Measurements from ENCODE around the gene ZNF169.
"Not testable (repeated sequence)": the region's sequence is repeated elsewhere in the genome, so short reads cannot be mapped to it uniquely, and the experiment has no call there.

Gene ZNF169

GRCh38 chr9:94286116-94286515 lies 27.0 kb downstream of the ZNF169 start:
- no peak for DNase-seq (ENCODE audit: low read depth in 2 of 2, low spot score in 1 of 2)

GRCh38 chr9:94287877-94288513 lies 28.9 kb downstream of the ZNF169 start:
- DNase-seq (ENCODE audit: low read depth in 2 of 2, low spot score in 1 of 2) = no peak

- DNase-seq (ENCODE audit: low read depth in 2 of 2, low spot score in 1 of 2) = no peak
Observed at GRCh38 chr9:94289691-94290090, 30.6 kb downstream of the ZNF169 start.

- no peak for DNase-seq (ENCODE audit: low read depth in 2 of 2, low spot score in 1 of 2)
Observed at GRCh38 chr9:94298949-94299599, 40.0 kb downstream of the ZNF169 start.

GRCh38 chr9:94300470-94301301 lies 41.6 kb downstream of the ZNF169 start:
- no peak for DNase-seq (ENCODE audit: low read depth in 2 of 2, low spot score in 1 of 2)

- DNase-seq (ENCODE audit: low read depth in 2 of 2, low spot score in 1 of 2) = no peak
Observed at GRCh38 chr9:94301583-94301982, 42.5 kb downstream of the ZNF169 start.

- no peak for DNase-seq (ENCODE audit: low read depth in 2 of 2, low spot score in 1 of 2)
Observed at GRCh38 chr9:94302426-94302825, 43.3 kb downstream of the ZNF169 start.

GRCh38 chr9:94303321-94303720 lies 44.2 kb downstream of the ZNF169 start:
- no peak for DNase-seq (ENCODE audit: low read depth in 2 of 2, low spot score in 1 of 2)

- DNase-seq (ENCODE audit: low read depth in 2 of 2, low spot score in 1 of 2) = not testable (repeated sequence)
Observed at GRCh38 chr9:94315034-94315984, 56.2 kb downstream of the ZNF169 start.

GRCh38 chr9:94316236-94316635 lies 57.1 kb downstream of the ZNF169 start:
- DNase-seq (ENCODE audit: low read depth in 2 of 2, low spot score in 1 of 2) = not testable (repeated sequence)

- not testable (repeated sequence) for DNase-seq (ENCODE audit: low read depth in 2 of 2, low spot score in 1 of 2)
Observed at GRCh38 chr9:94317949-94318657, 59.0 kb downstream of the ZNF169 start.

- DNase-seq (ENCODE audit: low read depth in 2 of 2, low spot score in 1 of 2) = not testable (repeated sequence)
Observed at GRCh38 chr9:94322342-94322940, 63.3 kb downstream of the ZNF169 start.

- DNase-seq (ENCODE audit: low read depth in 2 of 2, low spot score in 1 of 2) = not testable (repeated sequence)
Observed at GRCh38 chr9:94323153-94323798, 64.2 kb downstream of the ZNF169 start.

- DNase-seq (ENCODE audit: low read depth in 2 of 2, low spot score in 1 of 2) = not testable (repeated sequence)
Observed at GRCh38 chr9:94325583-94325982, 66.5 kb downstream of the ZNF169 start.

- DNase-seq (ENCODE audit: low read depth in 2 of 2, low spot score in 1 of 2) = not testable (repeated sequence)
Observed at GRCh38 chr9:94328544-94328943, 69.4 kb downstream of the ZNF169 start, which contains the start of gene NUTM2F. NUTM2F (minus strand) TSS chr9:94328644; CDS start chr9:94328623, 21 bp downstream.

GRCh38 chr9:94336445-94336844 lies 77.3 kb downstream of the ZNF169 start:
- not testable (repeated sequence) for DNase-seq (ENCODE audit: low read depth in 2 of 2, low spot score in 1 of 2)

- not testable (repeated sequence) for DNase-seq (ENCODE audit: low read depth in 2 of 2, low spot score in 1 of 2)
Observed at GRCh38 chr9:94338723-94339122, 79.6 kb downstream of the ZNF169 start.

- not testable (repeated sequence) for DNase-seq (ENCODE audit: low read depth in 2 of 2, low spot score in 1 of 2)
Observed at GRCh38 chr9:94339657-94340056, 80.6 kb downstream of the ZNF169 start.

- DNase-seq (ENCODE audit: low read depth in 2 of 2, low spot score in 1 of 2) = not testable (repeated sequence)
Observed at GRCh38 chr9:94340750-94341149, 81.7 kb downstream of the ZNF169 start.

Data from stimulated activated CD8-positive, alpha-beta memory T cell treated with anti-CD3 and anti-CD28 coated beads, Interleukin-4, amount 100 ng/mL, for 4 hours (primary cell).